Measurements from ENCODE around the gene OR4D6.
"Not testable (repeated sequence)": the region's sequence is repeated elsewhere in the genome, so short reads cannot be mapped to it uniquely, and the experiment has no call there.

OR4D6 gene

DNA sequence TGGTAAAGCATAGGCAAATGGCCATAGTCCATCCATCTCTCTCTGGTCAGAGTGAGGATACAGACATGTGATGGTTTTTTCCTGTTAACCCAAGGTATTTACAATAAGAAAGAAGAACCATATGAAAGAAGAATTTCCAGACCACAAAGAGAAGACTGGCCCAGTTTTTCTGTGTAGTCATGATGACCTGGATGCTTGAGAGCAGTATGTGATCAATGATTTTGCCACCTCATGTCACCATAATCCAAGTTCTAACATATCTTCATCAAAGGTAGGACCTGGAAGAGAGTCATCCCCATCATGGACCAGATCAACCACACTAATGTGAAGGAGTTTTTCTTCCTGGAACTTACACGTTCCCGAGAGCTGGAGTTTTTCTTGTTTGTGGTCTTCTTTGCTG is at the start of gene OR4D6:
OR4D6 (plus strand) TSS at position 301 of the 400 bp plus-strand sequence; CDS start at position 301, 0 bp downstream.
- DNase-seq, result no peak

DNA sequence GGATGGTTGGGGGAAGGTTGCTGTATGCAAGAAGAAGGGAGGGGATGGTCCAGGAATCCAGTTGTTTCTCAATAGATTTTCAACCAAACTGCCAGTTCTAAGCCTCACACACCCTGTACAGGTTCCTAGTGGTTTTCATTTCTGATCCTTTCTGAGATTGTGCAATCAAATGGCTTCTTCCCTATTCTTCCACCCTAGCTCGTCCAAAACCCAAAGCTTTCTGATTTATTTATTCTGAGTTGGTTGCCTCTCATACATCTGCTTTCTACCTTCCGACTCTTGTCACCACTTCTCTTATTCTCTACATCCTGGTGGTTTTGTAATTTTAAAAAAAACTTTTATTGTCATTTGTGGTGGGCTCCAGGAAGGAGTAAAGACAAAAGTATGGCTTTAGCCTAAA is 43.1 kb upstream of the OR4D6 start:
- peak in 1 of 2 donors; percentile 66 for DNase-seq

DNA sequence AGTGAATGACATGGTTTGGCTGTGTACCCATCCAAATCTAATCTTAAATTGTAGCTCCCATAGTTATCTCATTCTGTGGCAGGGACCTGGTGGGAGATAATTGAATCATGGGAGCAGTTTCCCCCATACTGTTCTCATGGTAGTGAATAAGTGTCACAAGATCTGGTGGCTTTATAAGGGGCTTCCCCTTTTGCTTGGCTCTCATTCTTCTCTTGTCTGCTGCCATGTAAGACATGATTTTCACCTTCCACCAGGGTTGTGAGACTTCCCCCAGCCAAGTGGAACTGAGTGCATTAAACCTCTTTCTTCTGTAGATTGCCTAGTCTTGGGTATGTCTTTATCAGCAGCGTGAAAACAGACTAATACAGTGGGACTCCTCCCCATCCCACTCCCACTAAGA is 41.6 kb upstream of the OR4D6 start:
- DNase-seq, result no peak

DNA sequence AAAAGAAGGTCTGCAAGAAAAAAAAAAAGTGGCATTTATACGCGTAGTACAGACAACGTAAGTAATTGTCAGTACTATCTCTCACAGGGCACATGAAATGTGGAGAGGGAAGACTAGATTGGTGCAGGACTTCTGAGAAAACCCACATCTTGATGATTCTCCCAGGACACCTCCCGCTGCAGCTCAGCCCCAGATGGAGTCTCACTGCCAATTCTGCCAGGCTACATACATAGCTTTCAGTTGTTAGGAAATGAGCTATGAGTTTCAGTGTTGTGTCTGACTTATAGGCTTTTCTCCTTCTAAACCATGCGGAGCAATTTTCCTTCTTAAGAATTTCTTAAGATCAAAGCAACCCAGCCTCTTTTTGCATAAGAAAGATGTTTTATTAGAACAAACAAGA is 40.1 kb upstream of the OR4D6 start:
- no peak for DNase-seq

DNA sequence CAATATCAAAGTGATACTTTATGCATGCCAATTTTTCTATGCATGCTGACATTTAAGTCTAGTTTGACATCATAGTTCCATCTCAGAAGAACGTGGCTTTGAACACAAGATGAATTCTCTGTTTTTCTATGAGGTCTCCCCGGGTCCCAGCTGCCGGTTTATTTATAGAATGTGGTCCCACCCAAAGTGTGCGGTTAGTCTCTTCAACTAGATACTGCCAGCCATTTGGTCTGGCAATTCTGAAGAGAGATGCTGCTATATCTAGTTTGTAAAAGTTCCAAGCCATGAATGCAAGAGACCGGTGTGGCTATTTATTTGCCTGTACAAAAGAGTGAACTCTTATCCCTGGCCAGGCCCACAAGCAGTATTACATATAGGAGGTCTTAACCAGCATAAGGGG is 39.7 kb upstream of the OR4D6 start:
- no peak for DNase-seq

DNA sequence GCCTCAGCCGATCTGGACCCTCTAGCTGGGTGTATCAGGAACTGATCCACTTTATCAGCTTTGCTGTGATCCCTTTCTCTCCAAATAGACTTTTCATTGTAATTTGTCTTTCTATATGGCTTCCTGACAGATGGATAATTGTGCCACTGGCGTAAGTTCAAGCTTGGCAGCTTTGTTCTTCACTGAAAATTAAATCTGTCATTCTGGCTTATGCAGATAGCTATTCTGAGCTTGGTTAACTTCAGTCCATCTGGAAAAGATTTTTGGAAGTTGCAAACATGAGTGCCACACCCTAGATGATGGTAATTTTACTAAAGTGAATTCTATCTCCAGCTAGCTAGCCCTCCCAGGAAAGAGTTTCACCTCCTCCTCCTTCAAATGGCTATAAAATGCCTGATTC is 38.6 kb upstream of the OR4D6 start:
- no peak for DNase-seq

GRCh38 chr11:59423835-59424234 is 32.9 kb upstream of the OR4D6 start:
- no peak for DNase-seq

DNA sequence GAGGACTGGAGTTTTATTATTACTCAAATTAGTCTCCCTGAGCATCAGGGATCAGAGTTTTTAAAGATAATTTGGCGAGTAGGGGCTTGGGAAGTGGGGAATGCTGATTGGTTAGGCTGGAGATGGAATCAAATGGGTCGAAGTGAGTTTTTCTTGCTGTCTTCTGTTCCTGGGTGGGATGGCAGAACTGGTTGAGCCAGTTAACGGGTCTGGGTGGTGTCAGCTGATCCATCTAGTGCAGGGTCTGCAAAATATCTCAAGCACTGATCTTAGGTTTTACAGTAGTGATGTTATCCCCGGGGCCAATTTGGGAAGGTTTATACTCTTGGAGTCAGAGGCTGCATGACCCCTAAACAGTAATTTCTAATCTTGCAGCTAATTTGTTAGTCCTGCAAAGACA is 31.6 kb upstream of the OR4D6 start:
- DNase-seq, result no peak

GRCh38 chr11:59426361-59427067 is 30.2 kb upstream of the OR4D6 start, which contains the start of gene OR5A2:
OR5A2 (minus strand) TSS chr11:59426413; CDS start chr11:59422953, 3,460 bp downstream.
- no peak for DNase-seq

- no peak for DNase-seq
These were observed 29.7 kb upstream of the OR4D6 start for GRCh38 chr11:59427068-59427382.

DNA sequence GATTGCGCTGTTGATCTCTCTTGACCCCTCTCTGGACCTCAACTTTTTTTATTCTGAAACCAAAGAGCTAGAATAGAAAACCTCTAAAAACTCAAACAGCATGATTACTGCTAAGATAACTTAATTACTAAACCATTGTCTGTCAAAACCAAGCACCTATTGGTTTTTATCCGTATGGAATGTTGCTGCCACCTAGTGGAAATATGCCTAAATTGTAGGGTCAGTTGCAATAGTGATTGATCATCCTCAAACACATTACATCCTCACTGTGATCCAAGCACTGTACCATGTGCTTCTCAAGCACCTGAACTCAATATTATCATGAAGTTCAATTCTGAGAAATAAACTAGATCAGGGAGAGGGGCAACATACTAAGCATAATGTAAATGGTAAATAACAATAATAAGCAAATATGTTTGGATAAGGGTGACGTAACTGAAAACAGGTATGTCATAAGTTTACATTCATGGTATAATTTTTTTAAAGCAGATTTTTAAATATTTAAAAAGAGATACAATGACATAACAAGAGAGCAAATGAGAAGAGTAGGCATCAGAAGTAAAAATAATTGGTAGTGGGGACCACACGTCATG is 26.7 kb upstream of the OR4D6 start:
- DNase-seq, result peak in 1 of 2 donors; percentile 43

DNA sequence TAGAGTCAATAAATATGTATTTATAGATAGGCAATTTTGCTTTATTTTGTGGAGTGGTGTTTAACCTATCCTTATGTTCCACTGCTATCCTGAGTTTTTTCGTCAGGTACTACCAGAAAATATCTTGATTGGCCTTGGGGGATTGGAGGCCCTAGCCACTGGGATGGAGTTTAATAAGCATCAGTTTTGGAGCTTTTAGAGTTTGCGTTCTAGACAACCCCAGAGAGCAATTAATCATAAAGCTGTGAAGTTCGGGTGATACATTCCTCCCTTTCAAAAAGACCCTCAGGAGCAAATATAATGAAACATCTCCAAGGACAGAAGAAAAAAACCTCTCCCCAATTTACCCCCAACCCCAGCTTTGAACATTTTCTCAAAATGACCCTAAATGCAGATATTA is 20.6 kb upstream of the OR4D6 start, which contains the start of gene OR5A1:
OR5A1 (plus strand) TSS at position 301 of the 400 bp plus-strand sequence. CDS start 6,700 bp downstream, outside the sequence.
- DNase-seq, result no peak

- no peak for DNase-seq
These were observed 19.0 kb upstream of the OR4D6 start for GRCh38 chr11:59437770-59438169.

DNA sequence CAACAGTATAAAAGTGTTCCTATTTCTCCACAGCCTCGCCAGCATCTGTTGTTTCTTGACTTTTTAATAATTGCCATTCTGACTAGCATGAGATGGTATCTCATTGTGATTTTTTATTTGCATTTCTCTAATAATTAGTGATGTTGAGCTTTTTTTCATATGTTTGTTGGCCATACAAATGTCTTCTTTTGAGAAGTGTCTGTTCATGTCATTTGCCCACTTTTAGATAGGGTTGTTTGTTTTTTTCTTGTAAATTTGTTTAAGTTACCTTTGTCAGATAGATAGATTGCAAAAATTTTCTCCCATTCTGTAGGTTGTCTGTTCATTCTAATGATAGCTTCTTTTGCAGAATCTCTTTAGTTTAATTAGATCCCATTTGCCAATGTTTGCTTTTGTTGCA is 11.1 kb upstream of the OR4D6 start:
- DNase-seq, result not testable (repeated sequence)

DNA sequence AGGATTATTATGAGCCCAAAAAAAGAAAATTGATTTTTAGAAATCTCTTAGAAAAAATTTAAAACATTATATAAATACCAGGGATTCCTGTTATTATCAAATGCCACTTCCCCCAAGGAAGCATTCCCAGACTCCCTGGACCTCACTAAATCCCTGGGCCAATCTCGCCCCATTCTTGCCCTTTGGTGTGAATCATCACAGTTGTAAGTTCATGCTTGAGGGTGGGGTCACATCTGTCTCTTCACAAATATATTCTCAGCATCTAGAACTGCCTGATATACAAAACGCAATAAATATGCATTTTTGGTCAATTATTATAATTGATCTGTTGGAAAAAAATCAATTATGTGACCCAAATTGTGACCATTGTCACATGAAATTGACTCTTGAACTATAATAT is 8.3 kb upstream of the OR4D6 start:
- no peak for DNase-seq

- no peak for DNase-seq
These were observed 3.2 kb downstream of the OR4D6 start for GRCh38 chr11:59459916-59460315.

- DNase-seq, result no peak
These were observed 6.5 kb downstream of the OR4D6 start for GRCh38 chr11:59463190-59463641.

GRCh38 chr11:59473015-59473414 is 16.3 kb downstream of the OR4D6 start, which contains the start of gene OR4D10:
OR4D10 (plus strand) TSS chr11:59473315; CDS start chr11:59477430, 4,115 bp downstream.
- no peak for DNase-seq

- DNase-seq, result no peak
These were observed 18.4 kb downstream of the OR4D6 start for GRCh38 chr11:59475176-59475575.

DNA sequence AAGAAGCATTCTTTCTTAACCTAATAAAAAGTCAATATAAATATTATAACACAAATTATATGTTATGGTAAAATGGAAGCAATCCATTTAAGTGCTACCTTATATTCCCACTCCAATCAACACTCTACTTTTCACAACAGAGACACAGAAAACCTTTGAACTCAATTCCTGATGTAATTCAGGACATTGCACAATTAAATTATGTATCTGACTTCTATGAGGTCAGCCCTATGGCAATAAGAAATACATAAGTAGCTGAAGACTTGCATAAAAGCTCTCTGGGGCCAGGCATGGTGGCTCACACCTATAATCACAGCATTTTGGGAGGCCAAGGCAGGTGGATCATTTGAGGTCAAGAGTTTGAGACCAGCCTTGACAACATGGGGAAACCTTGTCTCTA is 23.1 kb downstream of the OR4D6 start:
- no peak for DNase-seq

GRCh38 chr11:59480359-59480758 is 23.6 kb downstream of the OR4D6 start:
- no peak for DNase-seq

GRCh38 chr11:59501931-59502330 is 45.2 kb downstream of the OR4D6 start:
- DNase-seq, result no peak

- no peak for DNase-seq
These were observed 46.5 kb downstream of the OR4D6 start, which contains the start of gene OR4D11 for GRCh38 chr11:59503276-59503675. OR4D11 (plus strand) TSS chr11:59503576; CDS start chr11:59503576, 0 bp downstream.

Measured in bone marrow (tissue), 2 donors.